K562 (cell line): ENCODE data around the gene FAM219B. TPM values are rescaled to one million over a fixed set of nuclear protein-coding genes. Genes with fewer than 3 reads are reported as not detected.

ENCODE experiments used
- ERF ChIP-seq: fragments of 450-650 bp; formaldehyde crosslinking; IDR thresholded peaks from 2 replicates; pipeline ENCODE4 v1.4.0; 2020; ENCODE audit warnings: mild to moderate bottlenecking, mixed read lengths
- FIP1L1 ChIP-seq: fragments of 200-400 bp; formaldehyde crosslinking; IDR thresholded peaks from 2 replicates; pipeline ENCODE4 v1.6.1; 2018; ENCODE audit warnings: mild to moderate bottlenecking, low read depth, low read length; ENCODE audit not compliant: poor library complexity, severe bottlenecking
- FOXM1 ChIP-seq, 2 experiments: fragments of 450-650 bp in 1 of 2; sonication (generic) in 1 of 2; formaldehyde crosslinking in 1 of 2; IDR thresholded peaks; 2 replicates each; pipeline versions ENCODE4 v1.6.1 to v1.9.0; 2017 to 2022; ENCODE audit warnings: low read depth in 2 of 2, mild to moderate bottlenecking in 2 of 2, missing genetic modification reagents in 1 of 2, moderate library complexity in 1 of 2
- GTF2F1 ChIP-seq: IDR thresholded peaks from 2 replicates; pipeline ENCODE4 v1.6.1; 2011; ENCODE audit warnings: low read depth, low read length, improper control_type of control experiment
- HNRNPUL1 ChIP-seq: fragments of 200-400 bp; formaldehyde crosslinking; IDR thresholded peaks from 2 replicates; pipeline ENCODE4 v1.6.1; 2017; ENCODE audit warnings: low read length
- MEF2A ChIP-seq: IDR thresholded peaks from 2 replicates; pipeline ENCODE4 v1.6.1; 2011; ENCODE audit warnings: low read depth, mild to moderate bottlenecking, low read length, moderate library complexity; ENCODE audit not compliant: control insufficient read depth
- NCOA2 ChIP-seq, 2 experiments: fragments of 450-650 bp; IDR thresholded peaks; 2 replicates each; pipeline ENCODE4 v1.6.1; 2018; ENCODE audit warnings: mild to moderate bottlenecking in 2 of 2, moderate library complexity in 1 of 2; ENCODE audit not compliant: partially characterized antibody in 2 of 2
- NCOR1 ChIP-seq: fragments of 450-650 bp; IDR thresholded peaks from 2 replicates; pipeline ENCODE4 v1.6.1; 2016; ENCODE audit warnings: mild to moderate bottlenecking, moderate library complexity
- NR2C1 ChIP-seq, 2 experiments: fragments of 450-650 bp; IDR thresholded peaks; 2 replicates each; pipeline ENCODE4 v1.6.1; 2017; ENCODE audit warnings: mild to moderate bottlenecking in 2 of 2, antibody characterized with exemption in 1 of 2, inconsistent platforms in 1 of 2, missing compliant biosample characterization in 1 of 2, missing genetic modification characterization in 1 of 2
- NRF1 ChIP-seq, 2 experiments: fragments of 450-650 bp; IDR thresholded peaks in 1 of 2; conservative IDR thresholded peaks in 1 of 2; 2 replicates each; pipeline ENCODE4 v1.6.1; 2014; ENCODE audit warnings: mild to moderate bottlenecking in 2 of 2
- RCOR1 ChIP-seq, 2 experiments: IDR thresholded peaks; 2 replicates each; pipeline ENCODE4 v1.6.1; 2012; ENCODE audit warnings: low read depth in 2 of 2, low read length in 2 of 2, borderline replicate concordance in 1 of 2, improper control_type of control experiment in 1 of 2
- RFX5 ChIP-seq: IDR thresholded peaks from 2 replicates; pipeline ENCODE4 v1.6.1; 2011; ENCODE audit warnings: low read depth, mild to moderate bottlenecking, improper control_type of control experiment, low read length
- SP1 ChIP-seq: sonication (generic); formaldehyde crosslinking; IDR thresholded peaks from 2 replicates; pipeline ENCODE4 v1.8.1; 2022; ENCODE audit warnings: mild to moderate bottlenecking, missing genetic modification reagents
- THAP12 ChIP-seq: fragments of 250-450 bp; sonication (Bioruptor Pico); IDR thresholded peaks from 2 replicates; pipeline ENCODE4 v1.9.0; 2021; ENCODE audit warnings: mild to moderate bottlenecking, inconsistent platforms
- ZEB2 ChIP-seq: fragments of 450-650 bp; IDR thresholded peaks from 2 replicates; pipeline ENCODE4 v1.6.1; 2016
- ZNF239 ChIP-seq: fragments of 250-450 bp; sonication (Bioruptor Pico); IDR thresholded peaks from 2 replicates; pipeline ENCODE4 v1.4.0; 2020; ENCODE audit warnings: mild to moderate bottlenecking
- ZNF316 ChIP-seq: fragments of 450-650 bp; IDR thresholded peaks from 2 replicates; pipeline ENCODE4 v1.6.1; 2016
- ZNF695 ChIP-seq: fragments of 450-650 bp; formaldehyde crosslinking; IDR thresholded peaks from 2 replicates; pipeline ENCODE4 v1.4.0; 2020; ENCODE audit warnings: mild to moderate bottlenecking, moderate library complexity
- polyA plus RNA-seq, 8 experiments: library from polyadenylated mRNA; depleted of rRNA in 4 of 8; stranded (reverse) in 5 of 8; unstranded in 3 of 8; fragments of >200 nt; fragmentation: Nextera tagmentation in 2 of 8; fragmentation: Illumina TruSeq in 1 of 8; extraction: Ambion mirVana in 2 of 8; extraction: Trizol in 1 of 8; gene quantifications; 2 replicates each; pipeline versions ENCODE4 v1.2.1 to v1.2.3, GENCODE V29; 2011 to 2014; ENCODE audit warnings: inconsistent platforms in 1 of 8, missing spikeins in 1 of 8
- total RNA-seq, 7 experiments: library from RNA; depleted of rRNA in 6 of 7; stranded (reverse); fragments of >200 nt in 6 of 7; fragmentation: Illumina TruSeq in 2 of 7; extraction: Trizol in 2 of 7; gene quantifications; 2 replicates each; pipeline versions ENCODE4 v1.2.1 to v1.2.3, GENCODE V29; 2011 to 2021; ENCODE audit warnings: low replicate concordance in 1 of 7
- TF ChIP-seq, protein P1 (sequence below): fragments of 450-650 bp; formaldehyde crosslinking; conservative IDR thresholded peaks from 2 replicates; pipeline ENCODE4 v1.4.0; 2022; ENCODE audit warnings: mild to moderate bottlenecking, missing genetic modification characterization
- TF ChIP-seq, protein P2 (sequence below): fragments of 250-450 bp; sonication (Bioruptor Pico); IDR thresholded peaks from 2 replicates; pipeline ENCODE4 v1.5.1; 2021; ENCODE audit warnings: mild to moderate bottlenecking
- TF ChIP-seq, protein P3 (sequence below), 2 experiments: fragments of 200-800 bp in 1 of 2; sonication (Bioruptor generic) in 1 of 2; sonication (generic) in 1 of 2; formaldehyde crosslinking in 1 of 2; IDR thresholded peaks in 1 of 2; conservative IDR thresholded peaks in 1 of 2; 2 replicates each; pipeline versions ENCODE4 v1.5.0 to v1.6.1; 2016 to 2020; ENCODE audit warnings: missing compliant biosample characterization in 1 of 2, missing genetic modification characterization in 1 of 2, missing genetic modification reagents in 1 of 2

Gene FAM219B
- total and polyA plus RNA-seq, 9 of the 15 experiments (the other 6 are each of a cell fraction or from before 2014, with no cell fraction given) = 6.8 to 50.4 (median 29.4) TPM

- TF ChIP-seq, protein P1, sequence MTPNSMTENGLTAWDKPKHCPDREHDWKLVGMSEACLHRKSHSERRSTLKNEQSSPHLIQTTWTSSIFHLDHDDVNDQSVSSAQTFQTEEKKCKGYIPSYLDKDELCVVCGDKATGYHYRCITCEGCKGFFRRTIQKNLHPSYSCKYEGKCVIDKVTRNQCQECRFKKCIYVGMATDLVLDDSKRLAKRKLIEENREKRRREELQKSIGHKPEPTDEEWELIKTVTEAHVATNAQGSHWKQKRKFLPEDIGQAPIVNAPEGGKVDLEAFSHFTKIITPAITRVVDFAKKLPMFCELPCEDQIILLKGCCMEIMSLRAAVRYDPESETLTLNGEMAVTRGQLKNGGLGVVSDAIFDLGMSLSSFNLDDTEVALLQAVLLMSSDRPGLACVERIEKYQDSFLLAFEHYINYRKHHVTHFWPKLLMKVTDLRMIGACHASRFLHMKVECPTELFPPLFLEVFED (CRISPR knock-in tag) = no peak
- no peak for TF ChIP-seq NCOR1
- TF ChIP-seq ZNF316 = 0 out of 2 replicates have a peak, but pooled peaks have one; percentile 3
- TF ChIP-seq NRF1 (conservative IDR thresholded peaks at IDR 0.05 in 1 of 2, IDR thresholded peaks at IDR 0.05 in 1 of 2) = peak; percentile 90 to 92
- no peak for TF ChIP-seq ZNF239 (CRISPR knock-in tag)
- TF ChIP-seq MEF2A = no peak
- TF ChIP-seq RFX5 = no peak
- peak; percentile 37; the same call in 1 of the 2 replicates for TF ChIP-seq FOXM1 (IDR thresholded peaks at IDR 0.05; ENCODE audit: low read depth)
- 0 out of 2 replicates have a peak, but pooled peaks have one; percentile 52 for TF ChIP-seq FOXM1 (CRISPR knock-in tag; IDR thresholded peaks at IDR 0.05; ENCODE audit: low read depth)
- TF ChIP-seq NR2C1 (IDR thresholded peaks at IDR 0.05) = no peak
- TF ChIP-seq NR2C1 (tag; IDR thresholded peaks at IDR 0.05) = peak; percentile 50; the same call in 1 of the 2 replicates
- no peak for TF ChIP-seq NCOA2 (IDR thresholded peaks at IDR 0.05; ENCODE audit: partially characterized antibody in 2 of 2)
- TF ChIP-seq, protein P2, sequence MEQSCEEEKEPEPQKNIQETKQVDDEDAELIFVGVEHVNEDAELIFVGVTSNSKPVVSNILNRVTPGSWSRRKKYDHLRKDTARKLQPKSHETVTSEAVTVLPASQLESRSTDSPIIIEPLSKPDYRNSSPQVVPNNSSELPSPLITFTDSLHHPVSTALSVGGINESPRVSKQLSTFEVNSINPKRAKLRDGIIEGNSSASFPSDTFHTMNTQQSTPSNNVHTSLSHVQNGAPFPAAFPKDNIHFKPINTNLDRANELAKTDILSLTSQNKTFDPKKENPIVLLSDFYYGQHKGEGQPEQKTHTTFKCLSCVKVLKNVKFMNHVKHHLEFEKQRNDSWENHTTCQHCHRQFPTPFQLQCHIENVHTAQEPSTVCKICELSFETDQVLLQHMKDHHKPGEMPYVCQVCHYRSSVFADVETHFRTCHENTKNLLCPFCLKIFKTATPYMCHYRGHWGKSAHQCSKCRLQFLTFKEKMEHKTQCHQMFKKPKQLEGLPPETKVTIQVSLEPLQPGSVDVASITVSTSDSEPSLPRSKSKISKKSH (CRISPR knock-in tag) = no peak
- TF ChIP-seq HNRNPUL1 = no peak
- no peak for TF ChIP-seq GTF2F1
- TF ChIP-seq THAP12 = no peak
- TF ChIP-seq ZNF695 (CRISPR knock-in tag) = no peak
- peak; percentile 78 for TF ChIP-seq SP1 (CRISPR knock-in tag)
- no peak for TF ChIP-seq ZEB2
- peak in 1 of 2 experiments; percentile 18; a peak in 1 of 4 replicates for TF ChIP-seq RCOR1 (IDR thresholded peaks at IDR 0.05; ENCODE audit: borderline replicate concordance in 1 of 2, low read depth in 2 of 2, low read length in 2 of 2)
- TF ChIP-seq ERF = peak; percentile 65; the same call in 1 of the 2 replicates
- TF ChIP-seq, protein P3, sequence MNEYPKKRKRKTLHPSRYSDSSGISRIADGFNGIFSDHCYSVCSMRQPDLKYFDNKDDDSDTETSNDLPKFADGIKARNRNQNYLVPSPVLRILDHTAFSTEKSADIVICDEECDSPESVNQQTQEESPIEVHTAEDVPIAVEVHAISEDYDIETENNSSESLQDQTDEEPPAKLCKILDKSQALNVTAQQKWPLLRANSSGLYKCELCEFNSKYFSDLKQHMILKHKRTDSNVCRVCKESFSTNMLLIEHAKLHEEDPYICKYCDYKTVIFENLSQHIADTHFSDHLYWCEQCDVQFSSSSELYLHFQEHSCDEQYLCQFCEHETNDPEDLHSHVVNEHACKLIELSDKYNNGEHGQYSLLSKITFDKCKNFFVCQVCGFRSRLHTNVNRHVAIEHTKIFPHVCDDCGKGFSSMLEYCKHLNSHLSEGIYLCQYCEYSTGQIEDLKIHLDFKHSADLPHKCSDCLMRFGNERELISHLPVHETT (CRISPR knock-in tag; conservative IDR thresholded peaks at IDR 0.05 in 1 of 2, IDR thresholded peaks at IDR 0.05 in 1 of 2) = no peak; a peak in 1 of 4 replicates
- no peak for TF ChIP-seq FIP1L1
Measured at GRCh38 chr15:74873036-74873755, 33.5 kb downstream of the FAM219B start, which contains the start of gene SCAMP2 (continued).
